Fibroblast of lung (primary cell): ENCODE measurements around the gene DNAJA3. TPM values are rescaled to one million over a fixed set of nuclear protein-coding genes. Genes with fewer than 3 reads are reported as not detected.

Source experiments
- DNase-seq, 2 donors: peaks; one replicate each; pipeline versions ENCODE4 v3.0.0 to v3.0.0-alpha.2; 2010; ENCODE audit warnings: low read depth in 2 of 2
- H2AFZ ChIP-seq: 2 replicates; pipeline ENCODE4 v1.5.1; 2012; ENCODE audit warnings: low read length, control low read depth, inconsistent platforms
- H3K27ac ChIP-seq: 2 replicates; pipeline ENCODE4 v1.5.1; 2011; ENCODE audit warnings: low read length, control low read depth; ENCODE audit not compliant: insufficient read depth
- H3K27me3 ChIP-seq: 2 replicates; pipeline ENCODE4 v1.5.1; 2011; ENCODE audit warnings: mild to moderate bottlenecking, low read length; ENCODE audit not compliant: control insufficient read depth, insufficient read depth
- H3K36me3 ChIP-seq: 2 replicates; pipeline ENCODE4 v1.5.1; 2011; ENCODE audit warnings: low read length; ENCODE audit not compliant: control insufficient read depth, insufficient read depth
- H3K4me1 ChIP-seq: 2 replicates; pipeline ENCODE4 v1.5.1; 2011; ENCODE audit warnings: low read length; ENCODE audit not compliant: control insufficient read depth, insufficient read depth; ENCODE audit errors: extremely low read depth
- H3K4me2 ChIP-seq: 2 replicates; pipeline ENCODE4 v1.5.1; 2011; ENCODE audit warnings: low read length, control low read depth; ENCODE audit not compliant: insufficient read depth; ENCODE audit errors: extremely low read depth
- H3K4me3 ChIP-seq, 4 experiments: fragments of 200-600 bp in 1 of 4; sonication (generic) in 1 of 4; replicated peaks in 1 of 4; 2 replicates each; pipeline ENCODE4 v1.5.1; 2011 to 2016; ENCODE audit warnings: low read length in 4 of 4, low read depth in 3 of 4, mild to moderate bottlenecking in 3 of 4, control low read depth in 2 of 4, inconsistent platforms in 1 of 4, mixed read lengths in 1 of 4; ENCODE audit not compliant: insufficient read depth in 1 of 4; ENCODE audit errors: control extremely low read depth in 1 of 4
- H3K79me2 ChIP-seq: 2 replicates; pipeline ENCODE4 v1.5.1; 2012; ENCODE audit warnings: mild to moderate bottlenecking, low read length, inconsistent platforms; ENCODE audit not compliant: control insufficient read depth, insufficient read depth
- H3K9ac ChIP-seq: 2 replicates; pipeline ENCODE4 v1.5.1; 2011; ENCODE audit warnings: mild to moderate bottlenecking, low read length, control low read depth; ENCODE audit not compliant: insufficient read depth
- H3K9me3 ChIP-seq: 2 replicates; pipeline ENCODE4 v1.5.1; 2012; ENCODE audit warnings: low read depth, low read length; ENCODE audit not compliant: control insufficient read depth, insufficient read depth
- H4K20me1 ChIP-seq: 2 replicates; pipeline ENCODE4 v1.5.1; 2011; ENCODE audit warnings: low read length; ENCODE audit not compliant: control insufficient read depth, insufficient read depth; ENCODE audit errors: extremely low read depth
- EZH2 ChIP-seq: IDR thresholded peaks from 2 replicates; pipeline ENCODE4 v1.5.1; 2012; ENCODE audit warnings: low read length, control low read depth, mild to moderate bottlenecking; ENCODE audit errors: missing control alignments
- polyA plus RNA-seq, 2 donors: library from polyadenylated mRNA; depleted of rRNA in 1 of 2; stranded (reverse) in 1 of 2; unstranded in 1 of 2; fragments of >200 nt; gene quantifications; 2 replicates each; pipeline ENCODE4 v1.2.1, GENCODE V29; 2011 to 2012; ENCODE audit warnings: missing spikeins in 1 of 2
- total RNA-seq: library from RNA; depleted of rRNA; stranded (reverse); fragments of >200 nt; gene quantifications from 2 replicates; pipeline ENCODE4 v1.2.1, GENCODE V29; 2014
- TF ChIP-seq, protein P1 (sequence below), 2 donors: IDR thresholded peaks in 1 of 2; conservative IDR thresholded peaks in 1 of 2; 1 replicate in 1 of 2; 2 replicates in 1 of 2; pipeline ENCODE4 v1.5.1; 2011 to 2012; ENCODE audit warnings: low read length in 2 of 2, control low read depth in 1 of 2, inconsistent platforms in 1 of 2, low read depth in 1 of 2, mild to moderate bottlenecking in 1 of 2

The DNAJA3 gene
- total and polyA plus RNA-seq, 2 donors (not counting 1 experiment from before 2014, with no cell fraction given), result 27.8 to 66.1 TPM

DNA sequence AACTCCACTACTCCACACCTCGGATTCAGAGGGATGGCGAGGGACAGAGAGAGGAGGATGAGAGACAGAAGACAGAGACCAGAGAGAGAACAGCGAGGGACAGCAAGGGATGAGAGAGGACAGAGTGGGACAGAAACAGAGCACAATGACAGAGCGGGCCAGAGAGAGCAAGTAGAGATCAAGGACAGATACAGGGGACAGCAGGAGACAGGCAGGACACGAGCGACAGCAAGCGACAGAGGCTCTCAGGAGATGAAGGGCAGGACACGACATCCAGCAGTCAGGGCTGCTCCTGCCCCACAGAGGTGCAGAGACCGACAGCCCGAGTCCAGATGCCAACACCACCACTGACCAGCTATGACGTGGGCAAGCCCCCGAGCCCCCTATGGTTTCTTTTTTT lies 24.2 kb upstream of the DNAJA3 start:
- H4K20me1 ChIP-seq, result no peaks in the 10 kb centered on the region
- H3K9me3 ChIP-seq, result no peaks in the 10 kb centered on the region
- no peak overlapping the region for H3K9ac ChIP-seq
- no peak overlapping the region for H3K4me2 ChIP-seq
- peaks cover 10% of the 10 kb centered on the region for H3K36me3 ChIP-seq
- no peak overlapping the region for H3K4me3 ChIP-seq
- no peak for TF ChIP-seq EZH2
- TF ChIP-seq, protein P1, sequence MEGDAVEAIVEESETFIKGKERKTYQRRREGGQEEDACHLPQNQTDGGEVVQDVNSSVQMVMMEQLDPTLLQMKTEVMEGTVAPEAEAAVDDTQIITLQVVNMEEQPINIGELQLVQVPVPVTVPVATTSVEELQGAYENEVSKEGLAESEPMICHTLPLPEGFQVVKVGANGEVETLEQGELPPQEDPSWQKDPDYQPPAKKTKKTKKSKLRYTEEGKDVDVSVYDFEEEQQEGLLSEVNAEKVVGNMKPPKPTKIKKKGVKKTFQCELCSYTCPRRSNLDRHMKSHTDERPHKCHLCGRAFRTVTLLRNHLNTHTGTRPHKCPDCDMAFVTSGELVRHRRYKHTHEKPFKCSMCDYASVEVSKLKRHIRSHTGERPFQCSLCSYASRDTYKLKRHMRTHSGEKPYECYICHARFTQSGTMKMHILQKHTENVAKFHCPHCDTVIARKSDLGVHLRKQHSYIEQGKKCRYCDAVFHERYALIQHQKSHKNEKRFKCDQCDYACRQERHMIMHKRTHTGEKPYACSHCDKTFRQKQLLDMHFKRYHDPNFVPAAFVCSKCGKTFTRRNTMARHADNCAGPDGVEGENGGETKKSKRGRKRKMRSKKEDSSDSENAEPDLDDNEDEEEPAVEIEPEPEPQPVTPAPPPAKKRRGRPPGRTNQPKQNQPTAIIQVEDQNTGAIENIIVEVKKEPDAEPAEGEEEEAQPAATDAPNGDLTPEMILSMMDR (conservative IDR thresholded peaks at IDR 0.05 in 1 of 2, IDR thresholded peaks at IDR 0.05 in 1 of 2; ENCODE audit: low read depth in 1 of 2, low read length in 2 of 2), result no peak
- no peaks in the 10 kb centered on the region for H3K4me1 ChIP-seq
- no peaks in the 10 kb centered on the region for H3K27me3 ChIP-seq
- no peak overlapping the region for H3K27ac ChIP-seq
- DNase-seq, result no peak
- no peak overlapping the region for H2AFZ ChIP-seq
- H3K79me2 ChIP-seq, result no peaks in the 10 kb centered on the region

DNA sequence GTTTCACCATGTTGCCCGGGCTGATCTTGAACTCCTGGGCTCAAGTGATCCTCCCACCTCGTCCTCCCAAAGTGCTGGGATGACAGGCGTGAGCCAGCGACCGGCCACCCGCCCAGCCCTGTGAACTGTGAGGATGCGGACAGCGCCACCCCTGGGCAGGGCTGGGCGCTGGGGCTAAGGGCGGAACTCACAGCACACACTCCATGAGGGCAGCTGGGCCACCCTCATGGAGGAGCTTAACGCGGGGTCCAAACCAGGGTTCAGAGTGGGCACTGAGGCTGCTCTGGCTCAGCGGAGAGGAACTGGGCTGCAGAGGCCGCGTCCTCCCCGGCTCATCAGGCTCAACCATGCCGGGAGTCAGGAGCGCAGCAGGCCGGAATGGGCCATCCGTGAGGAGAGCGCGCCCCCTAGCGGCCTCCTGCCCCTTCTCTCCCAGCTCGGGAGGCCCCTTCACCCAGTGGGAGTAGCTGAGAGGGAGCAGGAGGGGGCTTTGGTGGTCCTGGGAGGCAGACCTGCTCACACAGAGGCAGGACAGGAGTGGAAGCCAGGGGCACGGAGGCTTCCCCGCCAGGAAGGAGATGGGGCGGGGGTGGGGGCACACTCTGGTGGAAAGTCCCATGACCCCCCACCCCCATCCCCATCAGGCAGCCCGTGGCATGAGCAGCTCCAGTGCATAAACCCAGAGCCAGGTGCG lies 23.1 kb upstream of the DNAJA3 start:
- Histone ChIP-seq H4K20me1 (no peaks in the 10 kb centered on the region), H3K27ac (no peak overlapping the region), H3K4me1 (peaks cover under 1% of the 10 kb centered on the region), H3K4me3 (no peak overlapping the region), H3K9ac (no peak overlapping the region), H3K4me2 (peak overlapping the region; percentile 11), H2AFZ (no peak overlapping the region), H3K27me3 (no peaks in the 10 kb centered on the region), H3K36me3 (peaks cover 14% of the 10 kb centered on the region), H3K79me2 (no peaks in the 10 kb centered on the region), H3K9me3 (no peaks in the 10 kb centered on the region)
- TF ChIP-seq, protein P1 (conservative IDR thresholded peaks at IDR 0.05 in 1 of 2, IDR thresholded peaks at IDR 0.05 in 1 of 2; ENCODE audit: low read depth in 1 of 2, low read length in 2 of 2), result peak; percentile 63 to 77
- TF ChIP-seq EZH2, result no peak
- DNase-seq, result peak; percentile 55 to 72

DNA sequence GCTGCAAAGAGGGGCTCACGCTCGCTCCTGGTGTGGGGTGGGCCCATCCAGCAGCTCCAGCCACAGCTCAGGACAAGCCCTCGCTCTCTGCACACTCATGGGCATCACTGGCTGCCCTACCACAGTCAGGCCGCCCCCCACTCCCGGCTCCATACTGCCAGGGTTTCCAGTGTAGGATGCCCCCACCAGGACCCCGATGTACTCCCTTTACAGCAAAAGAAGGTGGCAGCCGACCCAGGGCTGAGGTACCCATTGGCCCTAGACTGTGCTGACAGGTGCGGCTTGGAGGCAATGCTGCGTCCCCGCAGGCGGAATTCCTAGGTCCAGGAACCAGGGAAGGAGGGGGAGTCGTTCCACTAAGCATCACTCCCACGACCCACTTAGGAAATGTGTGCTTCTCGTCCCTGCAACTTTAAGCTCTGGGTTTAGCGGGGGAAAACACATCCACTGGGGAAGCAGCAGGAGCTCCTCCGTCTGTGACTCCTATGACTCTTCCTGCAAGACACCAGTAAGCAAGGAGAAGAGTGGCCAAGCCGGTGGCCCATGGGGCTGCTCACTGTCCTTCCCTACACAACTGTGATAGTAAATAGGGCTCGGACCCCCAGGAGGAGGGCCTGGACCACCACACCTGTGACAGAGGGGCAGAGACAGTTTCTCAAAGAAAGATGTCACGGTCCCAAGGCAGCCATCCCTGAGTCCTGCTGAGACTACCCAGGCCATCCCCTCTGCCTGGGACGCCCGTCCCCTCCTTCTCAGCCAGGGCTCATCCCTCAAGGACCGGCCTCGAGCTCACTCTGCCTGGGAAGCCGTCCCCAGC lies 22.3 kb upstream of the DNAJA3 start:
- H3K36me3 ChIP-seq, result peaks cover 16% of the 10 kb centered on the region
- H3K4me1 ChIP-seq, result peaks cover 7% of the 10 kb centered on the region
- no peak overlapping the region for H3K9ac ChIP-seq
- no peaks in the 10 kb centered on the region for H4K20me1 ChIP-seq
- no peak overlapping the region for H3K27ac ChIP-seq
- DNase-seq, result no peak
- TF ChIP-seq, protein P1 (conservative IDR thresholded peaks at IDR 0.05 in 1 of 2, IDR thresholded peaks at IDR 0.05 in 1 of 2; ENCODE audit: low read depth in 1 of 2, low read length in 2 of 2), result no peak
- no peak for TF ChIP-seq EZH2
- no peaks in the 10 kb centered on the region for H3K79me2 ChIP-seq
- no peaks in the 10 kb centered on the region for H3K27me3 ChIP-seq
- no peaks in the 10 kb centered on the region for H3K9me3 ChIP-seq
- no peak overlapping the region for H3K4me3 ChIP-seq
- no peak overlapping the region for H3K4me2 ChIP-seq
- H2AFZ ChIP-seq, result no peak overlapping the region
